SK-N-SH (cell line): ENCODE data around the gene OR10V1. TPM values are rescaled to one million over a fixed set of nuclear protein-coding genes. Genes with fewer than 3 reads are reported as not detected.

ENCODE experiments used
- ELF1 ChIP-seq: IDR thresholded peaks from 2 replicates; pipeline ENCODE4 v1.4.0; 2012
- EP300 ChIP-seq, 2 experiments: IDR thresholded peaks; 2 replicates each; pipeline versions ENCODE4 v1.4.0 to v1.6.1; 2012; ENCODE audit warnings: borderline replicate concordance in 1 of 2, low read depth in 1 of 2, low read length in 1 of 2
- FOXJ3 ChIP-seq: sonication (generic); formaldehyde crosslinking; IDR thresholded peaks from 2 replicates; pipeline ENCODE4 v1.5.1; 2020; ENCODE audit warnings: mild to moderate bottlenecking, missing genetic modification reagents
- FOXM1 ChIP-seq: IDR thresholded peaks from 2 replicates; pipeline ENCODE4 v1.4.0; 2012; ENCODE audit warnings: low read depth, mild to moderate bottlenecking
- GATA2 ChIP-seq: sonication (generic); formaldehyde crosslinking; IDR thresholded peaks from 2 replicates; pipeline ENCODE4 v1.5.0; 2020; ENCODE audit warnings: mild to moderate bottlenecking, missing genetic modification reagents
- MEF2A ChIP-seq: IDR thresholded peaks from 2 replicates; pipeline ENCODE4 v1.4.0; 2012; ENCODE audit warnings: low read depth, borderline replicate concordance
- MXI1 ChIP-seq: IDR thresholded peaks from 2 replicates; pipeline ENCODE4 v1.6.1; 2012; ENCODE audit warnings: mild to moderate bottlenecking, low read depth, low read length, improper control_type of control experiment
- NFIC ChIP-seq: IDR thresholded peaks from 2 replicates; pipeline ENCODE4 v1.4.0; 2012; ENCODE audit warnings: borderline replicate concordance
- NRF1 ChIP-seq: IDR thresholded peaks from 2 replicates; pipeline ENCODE4 v1.6.1; 2012; ENCODE audit warnings: low read depth, mild to moderate bottlenecking, low read length
- POLR2AphosphoS5 ChIP-seq: IDR thresholded peaks from 2 replicates; pipeline ENCODE4 v1.6.1; 2012; ENCODE audit warnings: low read depth, low read length
- RFX5 ChIP-seq: IDR thresholded peaks from 2 replicates; pipeline ENCODE4 v1.6.1; 2012; ENCODE audit warnings: mild to moderate bottlenecking, improper control_type of control experiment, low read length
- RXRA ChIP-seq: IDR thresholded peaks from 2 replicates; pipeline ENCODE4 v1.4.0; 2012; ENCODE audit warnings: low read depth, mild to moderate bottlenecking, borderline replicate concordance
- SMC3 ChIP-seq: IDR thresholded peaks from 2 replicates; pipeline ENCODE4 v1.6.1; 2012; ENCODE audit warnings: low read depth, low read length, improper control_type of control experiment
- YY1 ChIP-seq: IDR thresholded peaks from 2 replicates; pipeline ENCODE4 v1.4.0; 2012; ENCODE audit warnings: low read depth, mild to moderate bottlenecking
- polyA plus RNA-seq, 3 experiments: library from polyadenylated mRNA; depleted of rRNA; stranded (reverse); fragments of >200 nt; gene quantifications; 2 replicates each; pipeline ENCODE4 v1.2.3, GENCODE V29; 2012
- TF ChIP-seq, protein P1 (sequence below): IDR thresholded peaks from 2 replicates; pipeline ENCODE4 v1.4.0; 2012; ENCODE audit warnings: low read depth, borderline replicate concordance
- TF ChIP-seq, protein P2 (sequence below): IDR thresholded peaks from 2 replicates; pipeline ENCODE4; 2012
- TF ChIP-seq, protein P3 (sequence below): fragments of 150-350 bp; IDR thresholded peaks from 2 replicates; pipeline ENCODE4 v1.6.1; 2016; ENCODE audit warnings: mild to moderate bottlenecking, low read depth, low read length
- TF ChIP-seq, protein P4 (sequence below): fragments of 200-600 bp; sonication (generic); IDR thresholded peaks from 2 replicates; pipeline ENCODE4 v1.6.1; 2017; ENCODE audit warnings: antibody characterized with exemption, mild to moderate bottlenecking, moderate library complexity
- TF ChIP-seq, protein P5 (sequence below): IDR thresholded peaks from 2 replicates; pipeline ENCODE4 v1.4.0; 2012; ENCODE audit warnings: low read depth, borderline replicate concordance

OR10V1 gene
- polyA plus RNA-seq, 1 of the 3 experiments (the other 2 are of a cell fraction), result not detected

DNA sequence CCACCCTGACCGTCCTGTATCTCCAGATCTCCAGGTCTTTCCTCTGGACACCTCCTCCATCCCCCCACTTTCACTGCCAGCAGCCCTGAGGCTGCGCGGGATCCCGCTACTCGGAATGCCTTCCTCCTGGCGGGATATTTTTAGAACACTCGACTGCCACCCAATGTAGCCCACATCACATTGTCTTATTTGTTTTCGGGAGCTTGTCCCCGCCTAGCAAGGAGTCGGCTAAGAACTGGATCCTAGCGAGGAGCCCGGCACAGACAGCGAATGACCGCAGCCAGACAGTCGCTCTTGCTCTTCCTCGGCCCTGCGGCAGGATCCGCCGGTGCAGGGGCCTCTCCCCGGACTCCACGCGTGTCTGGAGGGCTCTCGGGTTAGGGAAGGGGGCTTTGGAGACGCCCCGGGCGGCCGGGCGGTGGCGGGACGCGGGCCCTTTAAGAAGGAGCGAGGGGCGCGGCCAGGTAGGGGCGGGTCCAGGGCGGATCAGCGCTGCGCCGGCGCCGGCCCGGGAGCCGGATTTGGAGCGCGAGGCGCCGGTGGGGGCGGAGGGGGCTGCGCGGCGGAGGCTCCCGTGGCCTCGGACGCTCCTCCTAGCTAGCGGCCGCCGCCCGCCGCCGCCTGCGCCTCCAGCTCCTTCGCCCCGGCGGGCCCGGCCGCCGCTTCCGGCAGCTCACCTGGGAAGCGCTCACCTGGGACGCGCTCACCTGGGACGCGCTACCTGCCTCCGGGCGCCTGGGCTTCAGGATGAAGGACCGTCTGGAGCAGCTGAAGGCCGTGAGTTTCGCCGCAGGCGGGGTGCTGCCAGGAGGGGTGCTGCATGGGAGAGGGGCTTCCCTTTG is 41.4 kb upstream of the OR10V1 start, which contains the start of gene STX3 (continued):
- TF ChIP-seq EP300 (IDR thresholded peaks at IDR 0.05; ENCODE audit: borderline replicate concordance in 1 of 2, low read depth in 1 of 2, low read length in 1 of 2) (0 out of 4 replicates have a peak, but pooled peaks of 1 of the 2 experiments have one; percentile 6), NFIC (no peak; the same call in 1 of the 2 replicates), POLR2AphosphoS5 (no peak), FOXM1 (no peak), SMC3 (no peak), FOXJ3 (no peak), GATA2 (CRISPR knock-in tag) (no peak), NRF1 (peak; percentile 70), RXRA (no peak), ELF1 (no peak), YY1 (no peak), RFX5 (no peak), MXI1 (no peak), MEF2A (peak; percentile 70)
- TF ChIP-seq, protein P1, sequence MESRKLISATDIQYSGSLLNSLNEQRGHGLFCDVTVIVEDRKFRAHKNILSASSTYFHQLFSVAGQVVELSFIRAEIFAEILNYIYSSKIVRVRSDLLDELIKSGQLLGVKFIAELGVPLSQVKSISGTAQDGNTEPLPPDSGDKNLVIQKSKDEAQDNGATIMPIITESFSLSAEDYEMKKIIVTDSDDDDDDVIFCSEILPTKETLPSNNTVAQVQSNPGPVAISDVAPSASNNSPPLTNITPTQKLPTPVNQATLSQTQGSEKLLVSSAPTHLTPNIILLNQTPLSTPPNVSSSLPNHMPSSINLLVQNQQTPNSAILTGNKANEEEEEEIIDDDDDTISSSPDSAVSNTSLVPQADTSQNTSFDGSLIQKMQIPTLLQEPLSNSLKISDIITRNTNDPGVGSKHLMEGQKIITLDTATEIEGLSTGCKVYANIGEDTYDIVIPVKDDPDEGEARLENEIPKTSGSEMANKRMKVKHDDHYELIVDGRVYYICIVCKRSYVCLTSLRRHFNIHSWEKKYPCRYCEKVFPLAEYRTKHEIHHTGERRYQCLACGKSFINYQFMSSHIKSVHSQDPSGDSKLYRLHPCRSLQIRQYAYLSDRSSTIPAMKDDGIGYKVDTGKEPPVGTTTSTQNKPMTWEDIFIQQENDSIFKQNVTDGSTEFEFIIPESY, result no peak
- TF ChIP-seq, protein P2, sequence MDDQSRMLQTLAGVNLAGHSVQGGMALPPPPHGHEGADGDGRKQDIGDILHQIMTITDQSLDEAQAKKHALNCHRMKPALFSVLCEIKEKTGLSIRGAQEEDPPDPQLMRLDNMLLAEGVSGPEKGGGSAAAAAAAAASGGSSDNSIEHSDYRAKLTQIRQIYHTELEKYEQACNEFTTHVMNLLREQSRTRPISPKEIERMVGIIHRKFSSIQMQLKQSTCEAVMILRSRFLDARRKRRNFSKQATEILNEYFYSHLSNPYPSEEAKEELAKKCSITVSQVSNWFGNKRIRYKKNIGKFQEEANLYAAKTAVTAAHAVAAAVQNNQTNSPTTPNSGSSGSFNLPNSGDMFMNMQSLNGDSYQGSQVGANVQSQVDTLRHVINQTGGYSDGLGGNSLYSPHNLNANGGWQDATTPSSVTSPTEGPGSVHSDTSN, result 0 out of 2 replicates have a peak, but pooled peaks have one; percentile 2
- TF ChIP-seq, protein P3, sequence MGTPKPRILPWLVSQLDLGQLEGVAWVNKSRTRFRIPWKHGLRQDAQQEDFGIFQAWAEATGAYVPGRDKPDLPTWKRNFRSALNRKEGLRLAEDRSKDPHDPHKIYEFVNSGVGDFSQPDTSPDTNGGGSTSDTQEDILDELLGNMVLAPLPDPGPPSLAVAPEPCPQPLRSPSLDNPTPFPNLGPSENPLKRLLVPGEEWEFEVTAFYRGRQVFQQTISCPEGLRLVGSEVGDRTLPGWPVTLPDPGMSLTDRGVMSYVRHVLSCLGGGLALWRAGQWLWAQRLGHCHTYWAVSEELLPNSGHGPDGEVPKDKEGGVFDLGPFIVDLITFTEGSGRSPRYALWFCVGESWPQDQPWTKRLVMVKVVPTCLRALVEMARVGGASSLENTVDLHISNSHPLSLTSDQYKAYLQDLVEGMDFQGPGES, result no peak
- TF ChIP-seq, protein P4, sequence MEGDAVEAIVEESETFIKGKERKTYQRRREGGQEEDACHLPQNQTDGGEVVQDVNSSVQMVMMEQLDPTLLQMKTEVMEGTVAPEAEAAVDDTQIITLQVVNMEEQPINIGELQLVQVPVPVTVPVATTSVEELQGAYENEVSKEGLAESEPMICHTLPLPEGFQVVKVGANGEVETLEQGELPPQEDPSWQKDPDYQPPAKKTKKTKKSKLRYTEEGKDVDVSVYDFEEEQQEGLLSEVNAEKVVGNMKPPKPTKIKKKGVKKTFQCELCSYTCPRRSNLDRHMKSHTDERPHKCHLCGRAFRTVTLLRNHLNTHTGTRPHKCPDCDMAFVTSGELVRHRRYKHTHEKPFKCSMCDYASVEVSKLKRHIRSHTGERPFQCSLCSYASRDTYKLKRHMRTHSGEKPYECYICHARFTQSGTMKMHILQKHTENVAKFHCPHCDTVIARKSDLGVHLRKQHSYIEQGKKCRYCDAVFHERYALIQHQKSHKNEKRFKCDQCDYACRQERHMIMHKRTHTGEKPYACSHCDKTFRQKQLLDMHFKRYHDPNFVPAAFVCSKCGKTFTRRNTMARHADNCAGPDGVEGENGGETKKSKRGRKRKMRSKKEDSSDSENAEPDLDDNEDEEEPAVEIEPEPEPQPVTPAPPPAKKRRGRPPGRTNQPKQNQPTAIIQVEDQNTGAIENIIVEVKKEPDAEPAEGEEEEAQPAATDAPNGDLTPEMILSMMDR, result no peak
- TF ChIP-seq, protein P5, sequence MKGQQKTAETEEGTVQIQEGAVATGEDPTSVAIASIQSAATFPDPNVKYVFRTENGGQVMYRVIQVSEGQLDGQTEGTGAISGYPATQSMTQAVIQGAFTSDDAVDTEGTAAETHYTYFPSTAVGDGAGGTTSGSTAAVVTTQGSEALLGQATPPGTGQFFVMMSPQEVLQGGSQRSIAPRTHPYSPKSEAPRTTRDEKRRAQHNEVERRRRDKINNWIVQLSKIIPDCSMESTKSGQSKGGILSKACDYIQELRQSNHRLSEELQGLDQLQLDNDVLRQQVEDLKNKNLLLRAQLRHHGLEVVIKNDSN, result no peak
